ENCODE measurements around the gene SPATS2. TPM values are rescaled to one million over a fixed set of nuclear protein-coding genes. Genes with fewer than 3 reads are reported as not detected.

The SPATS2 gene
- total RNA-seq, 1 donor from 2014 or later: 46.3 TPM

DNA sequence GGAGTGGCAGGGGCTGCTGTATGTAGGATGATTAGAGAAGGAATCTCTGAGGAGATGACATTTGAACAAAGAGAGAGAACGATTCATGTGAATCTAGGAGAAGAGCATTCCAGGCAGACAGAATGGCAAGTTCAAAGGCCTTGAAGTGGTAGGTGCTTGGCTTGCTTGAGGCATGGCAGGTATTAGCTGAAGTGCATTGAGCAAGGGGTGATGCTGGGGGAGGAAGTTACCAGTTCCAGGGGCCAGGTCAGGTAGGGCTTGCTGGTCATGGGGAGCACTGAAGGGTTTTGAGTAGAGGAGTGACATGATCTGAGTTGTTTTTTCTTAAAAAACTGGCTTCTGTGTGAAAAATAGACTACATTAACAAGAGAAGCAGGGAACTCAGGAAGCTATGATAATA, 71.8 kb downstream of the SPATS2 start:
- H3K27me3 Mint-ChIP-seq (ENCODE audit: low read depth, unreplicated experiment): no peaks in the 10 kb centered on the region
- Histone ChIP-seq H2AFZ (ENCODE audit: low read depth, low read length) (no peak overlapping the region), H3K4me3 (ENCODE audit: insufficient read depth, low read depth, low read length) (no peak overlapping the region), H3K27ac (ENCODE audit: low read depth, low read length) (no peak overlapping the region), H3K9ac (ENCODE audit: low read length) (no peak overlapping the region), H3K4me1 (ENCODE audit: insufficient read depth, low read length) (no peaks in the 10 kb centered on the region), H3K27me3 (ENCODE audit: insufficient read depth, low read length) (no peaks in the 10 kb centered on the region), H3K79me2 (ENCODE audit: insufficient read depth, low read length) (peaks cover 68% of the 10 kb centered on the region), H3K4me2 (ENCODE audit: low read length) (no peak overlapping the region), H4K20me1 (ENCODE audit: insufficient read depth, low read length) (peaks cover 60% of the 10 kb centered on the region), H3K36me3 (ENCODE audit: insufficient read depth, low read length) (no peaks in the 10 kb centered on the region), H3K9me3 (ENCODE audit: insufficient read depth, low read depth, low read length) (no peaks in the 10 kb centered on the region)
- no peak for FAIRE-seq
- TF ChIP-seq EZH2 (IDR thresholded peaks at IDR 0.05; ENCODE audit: insufficient read depth, low read length): no peak
- no peak for TF ChIP-seq CTCF (IDR thresholded peaks at IDR 0.05; ENCODE audit: insufficient read depth, low read depth, low read length)
- peaks cover 10% of the 10 kb centered on the region for H3K4me1 Mint-ChIP-seq (ENCODE audit: low read depth, unreplicated experiment)
- no peak for DNase-seq (ENCODE audit: low read depth)
- no peaks in the 10 kb centered on the region for H3K9me3 Mint-ChIP-seq (ENCODE audit: unreplicated experiment)
- no peak overlapping the region for H3K4me3 Mint-ChIP-seq (ENCODE audit: unreplicated experiment)
- peaks cover 2% of the 10 kb centered on the region for H3K36me3 Mint-ChIP-seq (ENCODE audit: low read depth, unreplicated experiment)
- H3K27ac Mint-ChIP-seq (ENCODE audit: unreplicated experiment): no peak overlapping the region

- Mint-ChIP-seq H3K9me3 (ENCODE audit: unreplicated experiment) (no peaks in the 10 kb centered on the region), H3K4me3 (ENCODE audit: unreplicated experiment) (no peak overlapping the region), H3K27me3 (ENCODE audit: low read depth, unreplicated experiment) (no peaks in the 10 kb centered on the region), H3K36me3 (ENCODE audit: low read depth, unreplicated experiment) (peaks cover 2% of the 10 kb centered on the region), H3K4me1 (ENCODE audit: low read depth, unreplicated experiment) (peaks cover 10% of the 10 kb centered on the region), H3K27ac (ENCODE audit: unreplicated experiment) (no peak overlapping the region)
- no peaks in the 10 kb centered on the region for H3K27me3 ChIP-seq (ENCODE audit: insufficient read depth, low read length)
- no peaks in the 10 kb centered on the region for H3K9me3 ChIP-seq (ENCODE audit: insufficient read depth, low read depth, low read length)
- H3K79me2 ChIP-seq (ENCODE audit: insufficient read depth, low read length): peaks cover 71% of the 10 kb centered on the region
- no peak overlapping the region for H3K9ac ChIP-seq (ENCODE audit: low read length)
- H3K36me3 ChIP-seq (ENCODE audit: insufficient read depth, low read length): no peaks in the 10 kb centered on the region
- no peak overlapping the region for H3K27ac ChIP-seq (ENCODE audit: low read depth, low read length)
- TF ChIP-seq EZH2 (IDR thresholded peaks at IDR 0.05; ENCODE audit: insufficient read depth, low read length) (no peak), CTCF (IDR thresholded peaks at IDR 0.05; ENCODE audit: insufficient read depth, low read depth, low read length) (no peak)
- FAIRE-seq (no peak), DNase-seq (ENCODE audit: low read depth) (no peak)
- H3K4me1 ChIP-seq (ENCODE audit: insufficient read depth, low read length): no peaks in the 10 kb centered on the region
- H4K20me1 ChIP-seq (ENCODE audit: insufficient read depth, low read length): peaks cover 64% of the 10 kb centered on the region
- no peak overlapping the region for H2AFZ ChIP-seq (ENCODE audit: low read depth, low read length)
- no peak overlapping the region for H3K4me2 ChIP-seq (ENCODE audit: low read length)
- no peak overlapping the region for H3K4me3 ChIP-seq (ENCODE audit: insufficient read depth, low read depth, low read length)
These were observed 72.8 kb downstream of the SPATS2 start for GRCh38 chr12:49440035-49440434.

- no peaks in the 10 kb centered on the region for H3K9me3 ChIP-seq (ENCODE audit: insufficient read depth, low read depth, low read length)
- FAIRE-seq (no peak), DNase-seq (ENCODE audit: low read depth) (no peak)
- H3K4me1 ChIP-seq (ENCODE audit: insufficient read depth, low read length): no peaks in the 10 kb centered on the region
- no peaks in the 10 kb centered on the region for H3K36me3 ChIP-seq (ENCODE audit: insufficient read depth, low read length)
- no peak overlapping the region for H3K4me3 Mint-ChIP-seq (ENCODE audit: unreplicated experiment)
- H3K27me3 Mint-ChIP-seq (ENCODE audit: low read depth, unreplicated experiment): no peaks in the 10 kb centered on the region
- H3K27me3 ChIP-seq (ENCODE audit: insufficient read depth, low read length): no peaks in the 10 kb centered on the region
- H3K4me1 Mint-ChIP-seq (ENCODE audit: low read depth, unreplicated experiment): peaks cover 10% of the 10 kb centered on the region
- H3K27ac ChIP-seq (ENCODE audit: low read depth, low read length): no peak overlapping the region
- no peak overlapping the region for H3K9ac ChIP-seq (ENCODE audit: low read length)
- peaks cover 8% of the 10 kb centered on the region for H3K36me3 Mint-ChIP-seq (ENCODE audit: low read depth, unreplicated experiment)
- no peak overlapping the region for H3K27ac Mint-ChIP-seq (ENCODE audit: unreplicated experiment)
- no peak overlapping the region for H3K4me3 ChIP-seq (ENCODE audit: insufficient read depth, low read depth, low read length)
- TF ChIP-seq CTCF (IDR thresholded peaks at IDR 0.05; ENCODE audit: insufficient read depth, low read depth, low read length) (no peak), EZH2 (IDR thresholded peaks at IDR 0.05; ENCODE audit: insufficient read depth, low read length) (no peak)
- no peak overlapping the region for H2AFZ ChIP-seq (ENCODE audit: low read depth, low read length)
- H4K20me1 ChIP-seq (ENCODE audit: insufficient read depth, low read length): peaks cover 80% of the 10 kb centered on the region
- H3K79me2 ChIP-seq (ENCODE audit: insufficient read depth, low read length): peaks cover 90% of the 10 kb centered on the region
- H3K4me2 ChIP-seq (ENCODE audit: low read length): no peak overlapping the region
- no peaks in the 10 kb centered on the region for H3K9me3 Mint-ChIP-seq (ENCODE audit: unreplicated experiment)
These were observed 75.7 kb downstream of the SPATS2 start for GRCh38 chr12:49442915-49443314.
